HFF-Myc (cell line): ENCODE measurements around the gene LGALS12.

Experiments used
- DNase-seq: peaks from one replicate; pipeline ENCODE4 v3.0.0-alpha.2; 2011; ENCODE audit warnings: low read depth; ENCODE audit errors: extremely low read depth
- H3K4me3 ChIP-seq: replicated peaks from 2 replicates; pipeline ENCODE4 v1.5.1; 2011; ENCODE audit warnings: low read depth, mild to moderate bottlenecking, control low read depth, low read length
- TF ChIP-seq, protein P1 (sequence below): IDR thresholded peaks from 2 replicates; pipeline ENCODE4 v1.5.1; 2012; ENCODE audit warnings: mild to moderate bottlenecking, low read depth, low read length, control low read depth; ENCODE audit errors: missing control alignments

Gene LGALS12

DNA sequence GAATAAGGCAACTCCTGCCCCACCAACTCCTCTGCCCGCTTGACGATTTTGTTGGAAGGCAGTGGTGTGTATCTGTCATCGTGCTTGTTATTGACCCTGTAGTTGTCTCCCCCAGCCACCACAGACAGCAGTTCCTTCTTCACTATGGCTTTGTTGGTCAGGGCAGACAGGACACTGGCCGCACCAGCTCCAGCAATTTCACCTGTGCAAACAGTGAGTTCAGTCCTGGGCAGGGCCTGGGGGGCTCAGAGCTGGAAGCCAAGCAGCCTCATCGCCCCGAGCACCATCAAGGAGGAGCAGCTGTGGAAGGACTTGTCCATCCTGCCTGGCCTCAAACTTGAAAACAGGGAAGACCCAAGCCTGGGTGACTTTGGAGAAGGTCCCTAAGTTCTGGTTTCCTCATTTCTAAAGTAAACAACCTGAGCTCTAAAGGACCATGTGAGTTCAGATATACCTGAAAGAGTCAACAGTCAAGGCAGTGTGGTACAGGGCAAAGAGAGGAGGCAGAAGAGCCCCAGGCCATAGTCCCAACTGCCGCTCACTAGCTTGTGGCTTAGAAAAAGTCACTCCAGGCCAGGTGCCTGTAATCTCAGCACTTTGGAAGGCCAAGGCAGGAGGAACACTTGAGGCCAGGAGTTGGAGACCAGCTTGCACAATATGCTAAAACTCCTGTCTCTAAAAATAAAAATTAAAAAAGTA, 52.7 kb downstream of the LGALS12 start:
- TF ChIP-seq, protein P1, sequence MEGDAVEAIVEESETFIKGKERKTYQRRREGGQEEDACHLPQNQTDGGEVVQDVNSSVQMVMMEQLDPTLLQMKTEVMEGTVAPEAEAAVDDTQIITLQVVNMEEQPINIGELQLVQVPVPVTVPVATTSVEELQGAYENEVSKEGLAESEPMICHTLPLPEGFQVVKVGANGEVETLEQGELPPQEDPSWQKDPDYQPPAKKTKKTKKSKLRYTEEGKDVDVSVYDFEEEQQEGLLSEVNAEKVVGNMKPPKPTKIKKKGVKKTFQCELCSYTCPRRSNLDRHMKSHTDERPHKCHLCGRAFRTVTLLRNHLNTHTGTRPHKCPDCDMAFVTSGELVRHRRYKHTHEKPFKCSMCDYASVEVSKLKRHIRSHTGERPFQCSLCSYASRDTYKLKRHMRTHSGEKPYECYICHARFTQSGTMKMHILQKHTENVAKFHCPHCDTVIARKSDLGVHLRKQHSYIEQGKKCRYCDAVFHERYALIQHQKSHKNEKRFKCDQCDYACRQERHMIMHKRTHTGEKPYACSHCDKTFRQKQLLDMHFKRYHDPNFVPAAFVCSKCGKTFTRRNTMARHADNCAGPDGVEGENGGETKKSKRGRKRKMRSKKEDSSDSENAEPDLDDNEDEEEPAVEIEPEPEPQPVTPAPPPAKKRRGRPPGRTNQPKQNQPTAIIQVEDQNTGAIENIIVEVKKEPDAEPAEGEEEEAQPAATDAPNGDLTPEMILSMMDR: no peak
- no peak overlapping the region for H3K4me3 ChIP-seq
- no peak for DNase-seq

GRCh38 chr11:63560506-63561180, 54.8 kb downstream of the LGALS12 start:
- TF ChIP-seq, protein P1: no peak
- no peak overlapping the region for H3K4me3 ChIP-seq
- DNase-seq: no peak

GRCh38 chr11:63563201-63564055, 57.5 kb downstream of the LGALS12 start, which contains the start of gene PLAAT2:
Gene PLAAT2 (minus strand): TSS chr11:63563379. CDS start chr11:63563324, 55 bp downstream.
- no peak within 1 kb of the TSS for H3K4me3 ChIP-seq
- no peak for DNase-seq
- TF ChIP-seq, protein P1: no peak

DNA sequence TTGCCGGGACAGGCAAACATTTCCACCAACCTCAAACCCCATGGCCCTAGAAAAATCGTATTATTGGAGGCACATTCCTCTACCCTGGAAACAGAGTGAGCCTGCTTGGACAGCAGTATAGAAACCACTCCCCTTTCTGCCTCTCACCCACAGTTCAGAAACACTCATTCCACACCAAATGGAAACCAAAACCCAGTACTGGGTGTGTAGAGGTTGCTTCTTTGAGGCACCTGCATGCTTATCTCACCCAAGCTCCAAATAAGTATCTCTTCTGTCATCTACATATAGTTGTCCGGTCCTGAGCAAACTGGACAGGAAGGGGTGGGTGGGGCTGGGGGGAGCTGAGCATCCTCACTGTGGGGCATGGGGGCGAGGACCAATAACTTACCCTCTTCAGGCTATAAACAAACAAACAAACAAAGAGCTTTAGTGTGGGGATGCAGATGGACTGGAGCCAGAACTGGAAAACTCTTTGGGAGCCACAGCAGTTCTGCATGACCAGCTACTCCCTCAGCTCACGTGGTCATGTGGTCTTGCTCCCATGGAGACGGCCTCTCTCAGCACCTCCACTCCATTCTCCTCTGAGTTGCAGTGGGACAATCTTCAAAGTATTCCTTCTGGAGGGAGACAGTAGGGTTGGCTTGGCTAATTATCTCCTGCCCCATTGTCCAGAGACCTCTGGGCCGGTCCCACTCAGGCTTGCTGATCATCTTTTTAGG, 58.3 kb downstream of the LGALS12 start:
- DNase-seq: no peak
- H3K4me3 ChIP-seq: no peak overlapping the region
- TF ChIP-seq, protein P1: no peak

- TF ChIP-seq, protein P1: no peak
- DNase-seq: no peak
- H3K4me3 ChIP-seq: no peak overlapping the region
These were observed 59.0 kb downstream of the LGALS12 start for GRCh38 chr11:63564784-63565350.
